H9 (cell line): ENCODE measurements around the gene GLRA1. TPM values are rescaled to one million over a fixed set of nuclear protein-coding genes. Genes with fewer than 3 reads are reported as not detected.

ENCODE experiments used
- DNase-seq: peaks from one replicate; pipeline ENCODE4 v3.0.0-alpha.2; 2017
- H2AFZ ChIP-seq: one replicate; pipeline ENCODE4 v1.6.1; 2013; ENCODE audit warnings: mild to moderate bottlenecking, low read length, control low read depth, moderate library complexity
- H2AK5ac ChIP-seq: 2 replicates; pipeline ENCODE4 v1.6.1; 2013; ENCODE audit warnings: low read length, control low read depth, mixed read lengths; ENCODE audit not compliant: insufficient read length
- H2BK120ac ChIP-seq: one replicate; pipeline ENCODE4 v1.6.1; 2013; ENCODE audit warnings: low read depth, mild to moderate bottlenecking, low read length, control low read depth, inconsistent platforms; ENCODE audit not compliant: poor library complexity, severe bottlenecking
- H2BK12ac ChIP-seq: 2 replicates; pipeline ENCODE4 v1.6.1; 2013; ENCODE audit warnings: low read length, control low read depth, mixed read lengths, low read depth; ENCODE audit not compliant: insufficient read length
- H2BK15ac ChIP-seq: 2 replicates; pipeline ENCODE4 v1.6.1; 2013; ENCODE audit warnings: low read depth, low read length, control low read depth
- H2BK20ac ChIP-seq: one replicate; pipeline ENCODE4 v1.6.1; 2013; ENCODE audit warnings: low read depth, mild to moderate bottlenecking, low read length, control low read depth, inconsistent platforms; ENCODE audit not compliant: poor library complexity, severe bottlenecking
- H2BK5ac ChIP-seq: 2 replicates; pipeline ENCODE4 v1.6.1; 2013; ENCODE audit warnings: low read length, control low read depth, mixed read lengths; ENCODE audit not compliant: insufficient read length
- H3K14ac ChIP-seq: 2 replicates; pipeline ENCODE4 v1.6.1; 2013; ENCODE audit warnings: low read length, control low read depth; ENCODE audit not compliant: insufficient read depth
- H3K18ac ChIP-seq: 2 replicates; pipeline ENCODE4 v1.6.1; 2013; ENCODE audit warnings: low read depth, mild to moderate bottlenecking, mixed read lengths, low read length, control low read depth; ENCODE audit not compliant: insufficient read length
- H3K23ac ChIP-seq: 2 replicates; pipeline ENCODE4 v1.6.1; 2013; ENCODE audit warnings: low read length, control low read depth, mixed read lengths, low read depth; ENCODE audit not compliant: insufficient read length
- H3K23me2 ChIP-seq: 2 replicates; pipeline ENCODE4 v1.6.1; 2013; ENCODE audit warnings: low read depth, mild to moderate bottlenecking, mixed read lengths, low read length, control low read depth; ENCODE audit not compliant: insufficient read length, poor library complexity, severe bottlenecking
- H3K27ac ChIP-seq: 2 replicates; pipeline ENCODE4 v1.5.1; 2013; ENCODE audit warnings: low read length, control low read depth, mixed read lengths, low read depth; ENCODE audit not compliant: insufficient read length
- H3K27me3 ChIP-seq: 2 replicates; pipeline ENCODE4 v1.6.1; 2013; ENCODE audit warnings: low read length, control low read depth, inconsistent platforms; ENCODE audit not compliant: insufficient read depth
- H3K4ac ChIP-seq: 2 replicates; pipeline ENCODE4 v1.6.1; 2013; ENCODE audit warnings: low read depth, mild to moderate bottlenecking, control low read depth, inconsistent platforms, low read length, moderate library complexity
- H3K4me1 ChIP-seq: 2 replicates; pipeline ENCODE4 v1.6.1; 2013; ENCODE audit warnings: low read length, control low read depth, inconsistent platforms; ENCODE audit not compliant: insufficient read depth
- H3K4me2 ChIP-seq: 2 replicates; pipeline ENCODE4 v1.6.1; 2013; ENCODE audit warnings: low read length, control low read depth, mixed read lengths; ENCODE audit not compliant: insufficient read length, insufficient read depth
- H3K56ac ChIP-seq: 2 replicates; pipeline ENCODE4 v1.6.1; 2013; ENCODE audit warnings: low read depth, mild to moderate bottlenecking, mixed read lengths, low read length, control low read depth; ENCODE audit not compliant: insufficient read length
- H3K79me1 ChIP-seq: 2 replicates; pipeline ENCODE4 v1.6.1; 2013; ENCODE audit warnings: low read depth, mild to moderate bottlenecking, moderate library complexity, low read length, control low read depth, inconsistent platforms; ENCODE audit not compliant: insufficient read depth, poor library complexity, severe bottlenecking
- H3K79me2 ChIP-seq: 2 replicates; pipeline ENCODE4 v1.6.1; 2013; ENCODE audit warnings: low read length, control low read depth, inconsistent platforms; ENCODE audit not compliant: insufficient read depth
- H3K9ac ChIP-seq: 2 replicates; pipeline ENCODE4 v1.6.1; 2013; ENCODE audit warnings: low read length, control low read depth, mixed read lengths; ENCODE audit not compliant: insufficient read length; ENCODE audit errors: extremely low read depth
- H3K9me3 ChIP-seq: one replicate; pipeline ENCODE4 v1.6.1; 2013; ENCODE audit warnings: low read depth, low read length, inconsistent platforms; ENCODE audit not compliant: control insufficient read depth
- H3T11ph ChIP-seq: one replicate; pipeline ENCODE4 v1.6.1; 2013; ENCODE audit warnings: mild to moderate bottlenecking, low read length, control low read depth, inconsistent platforms
- H4K20me1 ChIP-seq: one replicate; pipeline ENCODE4 v1.6.1; 2013; ENCODE audit not compliant: control insufficient read depth, insufficient read length, insufficient read depth
- H4K5ac ChIP-seq: 2 replicates; pipeline ENCODE4 v1.6.1; 2013; ENCODE audit warnings: low read depth, mild to moderate bottlenecking, mixed read lengths, low read length, control low read depth; ENCODE audit not compliant: insufficient read length
- H4K8ac ChIP-seq: replicated peaks from 2 replicates; pipeline ENCODE4 v1.6.1; 2013; ENCODE audit warnings: low read length, control low read depth, mixed read lengths, low read depth; ENCODE audit not compliant: insufficient read length
- H4K91ac ChIP-seq: 2 replicates; pipeline ENCODE4 v1.6.1; 2013; ENCODE audit warnings: low read depth, mild to moderate bottlenecking, moderate library complexity, mixed read lengths, low read length, control low read depth; ENCODE audit not compliant: insufficient read length
- H3K27ac Mint-ChIP-seq, 3 experiments: 2 replicates in 2 of 3; 3 replicates in 1 of 3; pipeline ENCODE4 v1.8.0; 2020 to 2021; ENCODE audit warnings: mixed read lengths in 3 of 3, mild to moderate bottlenecking in 1 of 3, moderate library complexity in 1 of 3
- H3K27me3 Mint-ChIP-seq: 2 replicates; pipeline ENCODE4 v1.8.0; 2021; ENCODE audit warnings: low read depth, mild to moderate bottlenecking, moderate library complexity, mixed read lengths
- H3K36me3 Mint-ChIP-seq, 3 experiments: 2 replicates in 2 of 3; 3 replicates in 1 of 3; pipeline ENCODE4 v1.8.0; 2020 to 2021; ENCODE audit warnings: low read depth in 3 of 3, mixed read lengths in 3 of 3; ENCODE audit not compliant: insufficient read depth in 1 of 3
- H3K4me1 Mint-ChIP-seq, 2 experiments: 2 replicates each; pipeline ENCODE4 v1.8.0; 2020; ENCODE audit warnings: mixed read lengths in 2 of 2
- H3K4me3 Mint-ChIP-seq, 2 experiments: 2 replicates in 1 of 2; 3 replicates in 1 of 2; pipeline ENCODE4 v1.8.0; 2020 to 2021; ENCODE audit warnings: mild to moderate bottlenecking in 2 of 2, mixed read lengths in 2 of 2, moderate library complexity in 1 of 2
- H3K9me3 Mint-ChIP-seq, 2 experiments: 2 replicates in 1 of 2; 3 replicates in 1 of 2; pipeline ENCODE4 v1.8.0; 2020; ENCODE audit warnings: mild to moderate bottlenecking in 2 of 2, mixed read lengths in 2 of 2, moderate library complexity in 1 of 2
- WGBS: extraction: QIAGEN DNeasy Blood & Tissue Kit; methylation state at CpG from one replicate; pipeline ENCODE4 v1.1.7; 2013; ENCODE audit warnings: missing lambda C conversion rate, low lambda C conversion rate, mixed read lengths; ENCODE audit not compliant: insufficient read length; ENCODE audit errors: extremely low coverage; 5-methylcytosine and 5-hydroxymethylcytosine counted together
- total RNA-seq: library from RNA; stranded (reverse); gene quantifications from 2 replicates; pipeline ENCODE4 v1.2.1, GENCODE V29; 2021
- TF ChIP-seq, protein P1 (sequence below): fragments of 200-600 bp; sonication (generic); conservative IDR thresholded peaks from 3 replicates; pipeline ENCODE4 v1.8.0; 2021; ENCODE audit warnings: antibody characterized with exemption, mild to moderate bottlenecking

Gene GLRA1
- total RNA-seq, 1 experiment from 2014 or later = not detected

DNA sequence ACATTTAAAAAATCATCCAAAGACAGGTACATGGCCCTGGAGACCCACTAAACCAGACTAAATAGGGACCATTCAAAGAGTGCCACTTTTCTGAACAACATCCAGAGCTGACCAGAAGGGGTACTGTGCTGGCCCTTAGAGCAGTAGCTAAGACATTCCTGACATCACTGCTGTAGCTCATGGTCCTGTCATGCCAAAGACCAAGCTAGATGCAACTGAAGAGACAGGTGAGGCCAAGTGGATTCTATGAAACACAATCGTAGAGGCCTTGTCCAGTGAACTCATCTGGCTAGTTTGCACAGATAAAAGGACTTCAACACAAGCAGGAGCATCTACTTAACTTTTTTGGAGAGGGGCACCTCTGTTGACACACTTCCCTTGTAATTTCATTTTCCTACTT, 109.6 kb downstream of the GLRA1 start:
- Mint-ChIP-seq H3K9me3 (no peaks in the 10 kb centered on the region), H3K36me3 (peaks cover 19 to 48% (median 27%) of the 10 kb centered on the region in 3 experiments; a peak in 6 of 7 replicates), H3K4me3 (no peak overlapping the region), H3K27me3 (no peaks in the 10 kb centered on the region), H3K27ac (no peak overlapping the region), H3K4me1 (peaks cover 4 to 12% of the 10 kb centered on the region in 2 experiments; a peak in 2 of 4 replicates)
- Histone ChIP-seq H2BK5ac (no peak overlapping the region), H3K23ac (no peak overlapping the region), H2AK5ac (no peak overlapping the region), H2BK15ac (no peak overlapping the region), H2BK20ac (no peak overlapping the region), H3K9me3 (no peaks in the 10 kb centered on the region), H2BK12ac (no peak overlapping the region), H3K18ac (no peak overlapping the region), H2BK120ac (no peak overlapping the region), H3K79me2 (no peaks in the 10 kb centered on the region), H3K4me1 (no peaks in the 10 kb centered on the region), H3K27me3 (no peaks in the 10 kb centered on the region), H3K14ac (no peak overlapping the region), H3T11ph (no peak overlapping the region), H4K20me1 (no peaks in the 10 kb centered on the region), H3K4me2 (no peak overlapping the region), H3K79me1 (no peaks in the 10 kb centered on the region), H2AFZ (no peak overlapping the region), H4K91ac (no peak overlapping the region), H3K9ac (no peak overlapping the region), H4K8ac (no peak overlapping the region), H4K5ac (no peak overlapping the region), H3K27ac (no peak overlapping the region), H3K4ac (no peak overlapping the region), H3K23me2 (no peaks in the 10 kb centered on the region), H3K56ac (no peak overlapping the region)
- DNase-seq = no peak
- no CpG with 5 or more reads among the region's 1 CpG for WGBS
- TF ChIP-seq, protein P1, sequence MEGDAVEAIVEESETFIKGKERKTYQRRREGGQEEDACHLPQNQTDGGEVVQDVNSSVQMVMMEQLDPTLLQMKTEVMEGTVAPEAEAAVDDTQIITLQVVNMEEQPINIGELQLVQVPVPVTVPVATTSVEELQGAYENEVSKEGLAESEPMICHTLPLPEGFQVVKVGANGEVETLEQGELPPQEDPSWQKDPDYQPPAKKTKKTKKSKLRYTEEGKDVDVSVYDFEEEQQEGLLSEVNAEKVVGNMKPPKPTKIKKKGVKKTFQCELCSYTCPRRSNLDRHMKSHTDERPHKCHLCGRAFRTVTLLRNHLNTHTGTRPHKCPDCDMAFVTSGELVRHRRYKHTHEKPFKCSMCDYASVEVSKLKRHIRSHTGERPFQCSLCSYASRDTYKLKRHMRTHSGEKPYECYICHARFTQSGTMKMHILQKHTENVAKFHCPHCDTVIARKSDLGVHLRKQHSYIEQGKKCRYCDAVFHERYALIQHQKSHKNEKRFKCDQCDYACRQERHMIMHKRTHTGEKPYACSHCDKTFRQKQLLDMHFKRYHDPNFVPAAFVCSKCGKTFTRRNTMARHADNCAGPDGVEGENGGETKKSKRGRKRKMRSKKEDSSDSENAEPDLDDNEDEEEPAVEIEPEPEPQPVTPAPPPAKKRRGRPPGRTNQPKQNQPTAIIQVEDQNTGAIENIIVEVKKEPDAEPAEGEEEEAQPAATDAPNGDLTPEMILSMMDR = no peak
